Activated CD4-positive, alpha-beta T cell treated with anti-CD3 and anti-CD28 coated beads, Interleukin-2, Interleukin-6, amounts not matched to agents 100 ng/mL and 50 ng/mL, durations not matched to agents 16 hours and 8 hours (primary cell): ENCODE results near the gene SOX6.

ENCODE experiments used
- DNase-seq: peaks from one replicate; pipeline ENCODE4 v3.0.0-alpha.2; 2020

Gene SOX6

DNA sequence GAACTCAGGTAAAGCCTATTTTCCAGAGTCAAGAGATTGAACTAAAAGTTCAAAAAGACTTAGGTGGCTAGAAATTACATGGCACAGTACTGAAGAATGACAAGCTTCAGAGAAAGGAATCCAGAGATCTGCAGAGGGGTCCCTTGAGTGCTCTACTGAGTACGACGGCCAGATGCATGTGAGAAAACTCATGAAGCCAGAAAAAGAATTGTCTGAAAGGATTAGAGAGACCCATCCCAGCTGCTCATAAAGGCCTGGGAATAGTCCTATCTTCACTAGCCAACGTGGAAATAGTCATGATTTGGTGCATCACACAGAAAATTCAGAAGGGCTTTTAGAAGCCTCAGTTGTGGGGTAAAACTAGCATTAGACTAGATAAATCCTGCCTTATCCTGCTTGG lies 91.3 kb downstream of the SOX6 start:
- no peak for DNase-seq

DNA sequence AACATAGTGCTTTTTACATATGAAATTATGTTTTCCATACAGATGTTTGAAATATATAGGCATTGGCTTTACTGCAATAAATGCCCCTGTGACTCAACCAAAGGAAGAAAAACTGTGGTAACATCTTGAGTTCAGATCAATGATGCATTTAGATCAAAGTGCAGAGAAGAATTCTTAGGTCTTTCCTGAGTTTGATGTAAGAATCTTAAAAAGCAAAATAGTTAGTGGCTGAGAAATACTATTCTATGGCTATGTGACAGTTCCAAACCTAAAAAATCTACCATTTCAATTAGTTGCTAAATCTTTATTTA lies 93.7 kb downstream of the SOX6 start:
- DNase-seq = no peak

GRCh38 chr11:16261836-16262644 lies 94.3 kb downstream of the SOX6 start:
- DNase-seq = no peak

- DNase-seq = no peak
These were observed 104.0 kb downstream of the SOX6 start for GRCh38 chr11:16252373-16252772.

- DNase-seq = no peak
These were observed 108.1 kb downstream of the SOX6 start for GRCh38 chr11:16248248-16248647.

GRCh38 chr11:16242806-16243205 lies 113.5 kb downstream of the SOX6 start:
- no peak for DNase-seq

GRCh38 chr11:16240687-16241086 lies 115.7 kb downstream of the SOX6 start:
- DNase-seq = no peak

DNA sequence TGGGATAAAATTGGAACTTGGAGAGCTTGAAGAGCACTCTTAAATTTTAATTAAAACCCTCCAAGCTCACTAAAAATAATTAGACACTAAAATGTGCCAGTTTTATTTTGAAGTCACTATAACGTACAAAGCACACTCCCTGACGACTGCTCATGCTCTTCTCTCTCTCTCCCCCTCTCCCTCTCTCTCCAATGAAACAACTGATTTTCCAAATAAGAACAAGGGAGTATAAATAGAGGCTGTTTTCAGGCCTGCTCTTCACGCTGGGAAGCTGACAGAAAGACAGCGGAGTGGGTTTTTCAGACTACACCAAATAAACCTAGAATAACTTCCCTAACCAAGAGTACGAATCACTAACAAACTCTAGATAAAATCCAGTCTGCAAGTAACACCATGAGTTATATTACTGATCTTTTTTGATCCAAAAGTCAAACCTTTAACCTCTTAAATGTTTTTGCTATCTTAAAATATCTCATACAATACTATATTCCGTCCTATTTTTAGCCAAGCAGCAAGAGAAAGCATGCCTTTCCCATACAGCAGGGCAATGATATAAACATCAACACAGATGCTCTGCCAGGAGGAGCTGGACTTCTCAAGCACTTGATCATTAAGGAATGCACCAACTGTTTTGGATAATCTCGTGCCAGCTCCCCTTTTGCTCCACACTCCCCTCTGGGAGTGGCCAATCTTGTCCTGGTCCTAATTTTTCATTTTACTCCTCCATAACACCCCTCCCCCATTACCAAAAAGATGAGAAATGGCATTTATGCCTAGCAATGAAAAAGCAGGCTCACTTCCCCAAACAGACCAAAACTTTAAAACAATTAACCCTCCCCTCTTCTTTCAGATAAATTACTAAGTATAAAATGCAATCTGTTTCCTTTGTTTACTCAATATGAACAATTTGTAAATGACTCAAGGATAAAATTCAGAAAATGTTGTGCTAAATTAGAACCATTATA lies 116.9 kb downstream of the SOX6 start:
- no peak for DNase-seq

GRCh38 chr11:16226245-16226644 lies 130.1 kb downstream of the SOX6 start:
- no peak for DNase-seq

- DNase-seq = no peak
These were observed 130.7 kb downstream of the SOX6 start for GRCh38 chr11:16225623-16226022.

DNA sequence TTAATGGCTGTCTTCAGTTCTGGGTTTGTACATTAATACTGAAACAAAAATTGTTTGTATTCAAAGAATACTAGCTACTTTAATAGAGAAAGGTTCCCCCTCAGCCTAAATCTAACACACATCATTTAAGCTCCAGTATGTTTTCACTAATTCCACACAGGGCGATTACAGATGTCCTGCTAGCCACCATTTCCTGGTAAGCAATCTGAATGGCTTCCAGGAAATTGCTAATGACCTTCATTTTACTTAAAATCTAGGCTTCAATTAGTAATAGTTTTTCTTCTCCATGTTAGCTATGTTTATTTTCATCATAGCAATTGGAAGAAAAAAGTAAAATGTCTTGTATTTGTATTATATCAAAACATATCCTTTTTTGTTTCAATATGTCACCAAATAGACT lies 132.8 kb downstream of the SOX6 start:
- no peak for DNase-seq

GRCh38 chr11:16217631-16218030 lies 138.7 kb downstream of the SOX6 start:
- no peak for DNase-seq

DNA sequence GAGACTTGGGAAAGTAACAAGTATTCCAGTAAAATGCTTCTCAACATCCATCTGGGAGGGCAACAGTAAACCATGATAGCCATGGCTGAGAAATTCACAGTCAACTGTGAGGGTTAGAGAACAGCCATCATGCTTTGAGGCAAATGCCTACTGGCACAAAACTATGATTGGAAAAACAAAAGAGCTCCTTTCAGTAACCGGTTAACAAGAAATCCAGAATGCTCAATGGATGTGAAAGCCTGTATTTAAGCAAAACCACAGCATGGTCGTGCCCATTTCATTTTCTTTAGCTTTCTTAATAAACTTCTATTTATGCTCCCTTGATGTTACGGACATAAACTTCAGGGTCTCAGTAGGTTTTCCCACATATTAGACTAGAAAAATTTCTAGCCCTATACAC lies 139.5 kb downstream of the SOX6 start:
- no peak for DNase-seq

DNA sequence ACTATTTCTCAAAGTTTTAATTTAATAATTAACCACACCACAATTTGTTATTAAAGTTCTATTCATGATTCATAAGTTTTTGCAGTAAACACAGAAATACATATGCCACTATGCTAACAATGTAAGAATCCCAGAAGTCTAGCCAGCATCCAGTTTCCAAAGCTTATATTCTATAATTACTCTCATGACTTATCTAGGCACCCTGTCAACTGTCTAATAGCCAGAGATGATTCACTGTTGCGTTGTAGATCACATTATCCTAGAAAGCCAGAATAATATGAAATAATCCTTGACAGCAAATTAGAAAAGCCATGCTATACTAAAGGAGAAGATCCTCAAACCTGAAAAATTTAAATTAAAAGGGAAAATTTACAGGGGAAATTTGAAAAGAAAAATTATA lies 141.0 kb downstream of the SOX6 start:
- DNase-seq = no peak

DNA sequence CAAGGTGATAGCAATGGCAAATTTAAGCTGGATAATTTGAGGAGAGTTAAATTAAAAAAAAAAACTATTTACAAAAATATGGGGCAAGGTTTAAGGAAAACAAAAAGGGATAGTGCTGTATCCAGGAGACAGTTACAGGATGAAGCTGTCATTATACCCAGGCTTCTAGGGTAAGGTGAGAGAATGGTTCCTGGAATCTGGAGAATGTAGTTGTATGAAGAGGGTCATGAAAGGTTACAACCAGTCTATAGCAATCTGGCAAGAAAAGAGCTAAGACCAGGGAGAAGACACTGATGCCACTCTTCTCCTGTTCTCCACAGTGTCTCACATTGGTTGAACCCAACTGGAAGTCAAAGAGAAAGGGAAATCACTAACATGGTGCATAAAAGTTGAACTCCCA lies 144.9 kb downstream of the SOX6 start:
- DNase-seq = no peak

DNA sequence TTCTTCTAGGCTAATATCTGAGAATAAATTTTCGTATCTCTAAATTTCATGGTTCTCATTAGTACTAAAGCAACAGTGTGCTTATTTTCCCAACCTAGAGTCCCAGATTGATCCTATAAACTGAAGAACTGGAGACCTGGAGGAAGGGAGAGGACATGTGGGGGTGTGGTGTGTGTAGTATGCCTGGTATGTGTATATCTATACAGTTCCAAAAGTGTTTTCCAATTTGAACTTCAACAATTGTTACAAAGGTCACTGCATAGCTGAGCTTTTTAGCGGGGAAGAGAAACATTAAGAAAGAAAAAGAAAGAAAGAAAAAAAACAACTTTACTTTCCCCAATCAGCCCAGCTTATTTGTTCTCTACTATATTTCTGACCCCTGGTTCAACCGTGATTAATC lies 152.1 kb downstream of the SOX6 start:
- DNase-seq = no peak

- no peak for DNase-seq
These were observed 160.7 kb downstream of the SOX6 start for GRCh38 chr11:16195651-16196050.

GRCh38 chr11:16194566-16194965 lies 161.8 kb downstream of the SOX6 start:
- DNase-seq = no peak

DNA sequence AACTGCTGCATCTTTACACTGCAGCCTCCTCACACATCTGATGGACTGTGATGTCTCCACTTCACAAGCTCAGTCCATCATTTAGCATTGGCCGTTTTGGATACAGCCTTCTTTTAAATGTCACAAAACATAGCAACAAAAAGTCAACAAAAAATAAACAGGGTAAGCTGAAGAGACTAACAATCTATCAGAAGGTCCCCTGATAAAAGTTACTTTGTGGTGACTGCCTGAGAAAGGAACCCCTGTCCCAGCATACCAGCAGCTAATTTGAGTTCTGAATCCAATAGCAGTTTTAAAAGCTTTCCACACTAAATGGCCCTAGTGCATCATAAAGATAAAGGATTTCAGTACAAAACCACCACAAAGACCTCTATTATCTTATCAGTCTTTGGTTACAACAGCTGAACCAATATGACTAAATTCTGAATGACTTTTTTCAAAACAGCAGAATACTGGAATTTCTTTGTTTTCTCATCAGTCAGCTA lies 162.4 kb downstream of the SOX6 start:
- no peak for DNase-seq

DNA sequence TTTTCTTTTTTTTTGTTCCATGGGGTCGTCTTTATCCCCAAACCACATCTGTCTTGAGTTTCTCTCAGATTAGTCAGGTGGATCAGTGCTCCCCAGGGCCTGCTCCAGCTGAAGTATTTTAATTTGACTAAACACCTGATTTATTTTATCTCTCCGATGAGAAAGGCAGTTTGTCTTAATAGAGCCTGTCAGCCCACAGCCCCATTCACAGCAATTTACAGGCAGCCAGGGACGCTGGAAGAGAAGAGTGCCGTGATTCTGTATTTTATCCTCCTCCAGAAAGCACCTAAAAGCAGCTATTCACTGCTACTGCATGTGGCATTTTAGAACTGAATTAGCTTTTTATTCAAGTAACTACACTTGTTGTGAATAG lies 164.5 kb downstream of the SOX6 start:
- no peak for DNase-seq

DNA sequence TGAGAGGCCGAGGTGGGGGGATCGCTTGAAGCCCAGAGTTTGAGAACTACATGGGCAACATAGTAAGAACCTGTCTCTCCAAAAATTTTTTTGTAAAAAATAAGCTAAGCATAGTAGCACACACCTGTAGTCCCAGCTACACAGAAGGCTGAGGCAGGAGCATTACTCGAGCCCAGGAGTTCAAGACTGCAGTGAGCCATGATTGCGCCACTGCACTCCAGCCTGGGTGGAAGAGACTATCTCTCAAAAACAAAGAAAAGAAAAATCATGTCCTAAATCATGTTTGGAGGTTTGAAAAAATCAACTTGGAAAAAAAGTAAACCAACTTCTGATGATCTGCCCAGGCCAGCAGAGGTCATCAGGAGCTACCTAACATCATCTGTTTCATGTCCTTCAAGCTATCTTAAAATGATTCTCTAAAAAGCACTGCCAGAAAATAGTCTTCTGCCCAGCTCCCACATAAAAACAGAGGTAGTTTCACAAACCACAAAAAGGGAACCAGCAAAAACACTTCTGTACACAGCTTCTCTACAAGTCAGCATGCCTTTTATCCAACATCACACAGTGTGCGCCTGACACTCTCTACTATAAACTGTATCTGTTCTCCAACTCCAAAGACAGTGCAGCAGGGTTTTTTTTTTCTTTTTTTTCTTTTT lies 165.0 kb downstream of the SOX6 start:
- DNase-seq = no peak

DNA sequence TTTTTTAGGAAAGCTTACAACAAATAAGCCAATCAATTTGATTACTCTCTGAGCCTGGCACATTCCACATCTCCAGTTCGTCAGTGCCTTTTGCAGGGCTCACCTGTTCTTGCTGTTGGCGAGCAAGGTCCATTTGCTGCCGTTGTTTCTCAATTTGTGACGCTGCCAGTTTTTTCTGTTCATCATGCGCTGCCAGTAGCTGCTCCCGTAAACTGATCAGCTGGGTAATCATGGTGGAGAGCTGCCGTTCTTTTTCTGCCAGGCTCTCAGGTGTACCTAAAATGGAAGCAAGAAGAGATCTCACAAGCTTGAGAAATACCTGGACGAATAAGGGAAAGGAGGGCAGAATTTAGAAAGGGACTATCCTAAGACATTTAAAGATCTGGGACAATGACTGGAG lies 169.7 kb downstream of the SOX6 start:
- no peak for DNase-seq

- DNase-seq = no peak
These were observed 171.3 kb downstream of the SOX6 start for GRCh38 chr11:16185042-16185441.

DNA sequence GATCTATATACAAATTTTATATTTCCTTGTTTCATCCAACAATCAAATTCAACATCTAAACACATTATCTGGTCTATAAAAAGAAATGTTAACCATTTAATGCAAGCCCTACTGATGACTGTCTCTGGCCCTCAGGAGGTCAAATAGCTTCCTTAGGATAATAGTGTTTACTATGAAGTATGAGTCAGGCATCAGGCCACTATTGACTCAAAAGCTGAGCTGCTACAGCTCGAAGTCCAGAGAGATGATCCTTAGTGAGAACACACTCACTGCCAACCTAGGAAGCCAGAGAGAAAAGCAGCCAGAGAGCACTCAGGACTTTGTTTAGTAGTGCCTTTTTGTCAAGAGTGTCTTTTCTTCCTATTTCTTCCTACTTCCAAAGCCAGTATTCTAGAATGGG lies 171.8 kb downstream of the SOX6 start:
- DNase-seq = no peak
